Activated CD8-positive, alpha-beta T cell treated with anti-CD3 and anti-CD28 coated beads for 36 hours (primary cell): ENCODE measurements around the gene FAM25A. TPM values are rescaled to one million over a fixed set of nuclear protein-coding genes. Genes with fewer than 3 reads are reported as not detected.

Experiments
- ATAC-seq: fragments of 200-7000 bp; cut with Tn5 transposase; one replicate; pipeline ENCODE4 v1.10.0; 2021; ENCODE audit warnings: mild to moderate bottlenecking, moderate library complexity
- CTCF ChIA-PET: fragments of 350-600 bp; sonication (Branson Sonifier 250); formaldehyde crosslinking; loops from one replicate; lab custom pipeline; 2021; ENCODE audit warnings: antibody characterized with exemption; lab: Charles Lee
- POLR2A ChIA-PET: fragments of 350-600 bp; sonication (Branson Sonifier 250); formaldehyde crosslinking; loops from one replicate; lab custom pipeline; 2021; ENCODE audit warnings: antibody characterized with exemption; lab: Charles Lee
- DNase-seq: peaks from one replicate; pipeline ENCODE4 v3.0.0-alpha.2; 2020
- H3K27ac Mint-ChIP-seq: one replicate; pipeline ENCODE4 v1.8.0; 2021; ENCODE audit warnings: mild to moderate bottlenecking, mixed read lengths
- H3K27me3 Mint-ChIP-seq: one replicate; pipeline ENCODE4 v1.8.0; 2021; ENCODE audit warnings: mixed read lengths
- H3K36me3 Mint-ChIP-seq: one replicate; pipeline ENCODE4 v1.8.0; 2021; ENCODE audit warnings: low read depth, mixed read lengths
- H3K4me1 Mint-ChIP-seq: one replicate; pipeline ENCODE4 v1.8.0; 2021; ENCODE audit warnings: low read depth, mixed read lengths
- H3K4me3 Mint-ChIP-seq: one replicate; pipeline ENCODE4 v1.8.0; 2021; ENCODE audit warnings: mild to moderate bottlenecking, moderate library complexity, mixed read lengths
- H3K9me3 Mint-ChIP-seq: one replicate; pipeline ENCODE4 v1.8.0; 2021; ENCODE audit warnings: mixed read lengths
- intact Hi-C: fragments of 100-400 bp; cut with micrococcal nuclease; formaldehyde crosslinking; loops from one replicate; pipeline ENCODE4 v1.10.0; 2022
- total RNA-seq, 2 experiments: library from RNA; stranded (reverse); gene quantifications; one replicate each; pipeline ENCODE4 v1.2.3, GENCODE V29; 2021
- TF ChIP-seq, protein P1 (sequence below): fragments of 200-600 bp; IDR thresholded peaks from one replicate; pipeline ENCODE4 v1.8.0; 2022; ENCODE audit warnings: antibody characterized with exemption, mild to moderate bottlenecking

Gene FAM25A
- total RNA-seq, 2 experiments from 2014 or later, result not detected

DNA sequence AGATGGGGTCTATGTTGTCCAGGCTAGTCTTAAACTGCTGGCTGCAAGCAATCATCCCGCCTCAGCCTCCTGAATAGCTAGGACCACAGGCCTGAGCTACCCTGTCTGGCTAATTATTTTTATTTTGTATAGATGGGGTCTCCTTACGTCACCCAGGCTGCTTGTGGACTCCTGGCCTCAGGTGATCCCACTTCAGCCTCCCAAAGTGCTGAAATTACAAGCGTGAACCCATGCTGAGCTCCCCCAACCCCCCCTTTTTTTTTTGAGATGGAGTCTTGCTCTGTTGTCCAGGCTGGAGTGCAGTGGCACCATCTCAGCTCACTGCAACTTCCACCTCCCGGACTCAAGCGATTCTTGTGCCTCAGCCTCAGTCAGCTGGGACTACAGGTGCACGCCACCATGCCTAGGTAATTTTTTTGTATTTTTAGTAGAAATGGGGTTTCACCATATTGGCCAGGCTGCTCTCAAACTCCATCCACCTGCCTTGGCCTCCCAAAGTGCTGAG lies 25.4 kb downstream of the FAM25A start:
- H3K27me3 Mint-ChIP-seq, result no peaks in the 10 kb centered on the region
- POLR2A ChIA-PET, result interaction anchor here (0.9 kb wide), 1 partner anchor 9 kb away, joined by 3 read pairs; no protein-coding TSS in a partner anchor

DNA sequence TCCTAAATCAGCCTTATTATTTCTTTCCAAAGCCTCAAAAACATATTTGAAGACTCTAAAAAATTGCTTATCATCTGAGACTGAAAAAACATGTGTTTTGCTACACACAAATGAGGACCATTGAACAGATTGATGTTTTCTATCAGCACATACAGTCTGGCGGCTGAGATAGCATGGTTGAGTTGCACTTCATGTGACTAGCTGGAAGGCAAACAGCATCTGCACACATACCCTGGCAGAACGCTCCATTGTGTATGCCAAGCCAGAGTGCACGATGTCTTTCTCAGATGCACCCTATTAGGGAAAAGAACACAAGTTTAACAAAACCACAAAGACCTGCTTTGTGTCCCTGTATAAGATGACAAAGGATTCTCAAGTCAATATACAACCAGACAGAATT lies 33.0 kb downstream of the FAM25A start:
- H3K9me3 Mint-ChIP-seq, result no peaks in the 10 kb centered on the region
- DNase-seq, result no peak
- no peak for ATAC-seq
- no peaks in the 10 kb centered on the region for H3K27me3 Mint-ChIP-seq
- intact Hi-C loops, result no loop called here
- ChIA-PET POLR2A (no interaction called here), CTCF (interaction anchor here (0.8 to 1.5 kb wide), 3 partner anchors 13 to 92 kb away, joined by 3 to 5 read pairs (median 3); no protein-coding TSS in a partner anchor)
- H3K4me3 Mint-ChIP-seq, result no peak overlapping the region
- peaks cover 34% of the 10 kb centered on the region for H3K36me3 Mint-ChIP-seq
- TF ChIP-seq, protein P1, sequence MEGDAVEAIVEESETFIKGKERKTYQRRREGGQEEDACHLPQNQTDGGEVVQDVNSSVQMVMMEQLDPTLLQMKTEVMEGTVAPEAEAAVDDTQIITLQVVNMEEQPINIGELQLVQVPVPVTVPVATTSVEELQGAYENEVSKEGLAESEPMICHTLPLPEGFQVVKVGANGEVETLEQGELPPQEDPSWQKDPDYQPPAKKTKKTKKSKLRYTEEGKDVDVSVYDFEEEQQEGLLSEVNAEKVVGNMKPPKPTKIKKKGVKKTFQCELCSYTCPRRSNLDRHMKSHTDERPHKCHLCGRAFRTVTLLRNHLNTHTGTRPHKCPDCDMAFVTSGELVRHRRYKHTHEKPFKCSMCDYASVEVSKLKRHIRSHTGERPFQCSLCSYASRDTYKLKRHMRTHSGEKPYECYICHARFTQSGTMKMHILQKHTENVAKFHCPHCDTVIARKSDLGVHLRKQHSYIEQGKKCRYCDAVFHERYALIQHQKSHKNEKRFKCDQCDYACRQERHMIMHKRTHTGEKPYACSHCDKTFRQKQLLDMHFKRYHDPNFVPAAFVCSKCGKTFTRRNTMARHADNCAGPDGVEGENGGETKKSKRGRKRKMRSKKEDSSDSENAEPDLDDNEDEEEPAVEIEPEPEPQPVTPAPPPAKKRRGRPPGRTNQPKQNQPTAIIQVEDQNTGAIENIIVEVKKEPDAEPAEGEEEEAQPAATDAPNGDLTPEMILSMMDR, result no peak
- no peak overlapping the region for H3K27ac Mint-ChIP-seq
- H3K4me1 Mint-ChIP-seq, result no peaks in the 10 kb centered on the region

More for the DNA sequence above, 25.4 kb downstream of the FAM25A start:
- intact Hi-C loops, result no loop called here
- DNase-seq (no peak), ATAC-seq (no peak)
- CTCF ChIA-PET, result no interaction called here
- Mint-ChIP-seq H3K4me1 (no peaks in the 10 kb centered on the region), H3K4me3 (no peak overlapping the region), H3K27ac (no peak overlapping the region), H3K9me3 (no peaks in the 10 kb centered on the region), H3K36me3 (peaks cover 36% of the 10 kb centered on the region)
- TF ChIP-seq, protein P1, result no peak

DNA sequence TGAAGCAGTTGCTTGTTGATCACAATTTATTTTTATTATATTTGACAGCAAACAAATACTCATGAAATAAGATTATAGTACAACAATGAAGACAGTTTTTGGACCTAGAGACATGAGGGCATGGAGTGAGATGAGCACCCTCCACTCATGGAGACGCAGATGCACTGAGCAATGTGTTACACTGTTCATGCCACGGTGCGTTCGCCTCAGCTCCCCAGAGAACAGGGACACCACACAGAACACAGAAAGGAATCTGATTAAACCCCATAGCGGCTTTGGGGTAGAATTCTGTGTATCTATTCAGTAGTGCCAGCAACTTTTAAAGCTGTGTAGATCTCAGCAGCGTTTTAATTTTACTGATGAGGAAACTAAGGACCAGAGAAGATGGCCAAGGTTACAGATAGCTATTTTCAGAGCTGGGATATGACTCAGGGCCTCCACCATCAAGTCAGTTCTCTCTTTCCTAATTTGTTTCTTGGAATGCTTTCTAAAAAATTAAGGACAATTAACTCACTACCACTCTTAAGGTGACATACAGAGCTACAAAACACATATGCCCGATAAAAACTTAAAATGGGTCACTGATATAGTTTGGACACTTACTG lies 33.6 kb downstream of the FAM25A start:
- H3K36me3 Mint-ChIP-seq, result peaks cover 34% of the 10 kb centered on the region
- no peaks in the 10 kb centered on the region for H3K9me3 Mint-ChIP-seq
- DNase-seq (no peak), ATAC-seq (no peak)
- H3K4me1 Mint-ChIP-seq, result no peaks in the 10 kb centered on the region
- TF ChIP-seq, protein P1, result no peak
- no peak overlapping the region for H3K4me3 Mint-ChIP-seq
- ChIA-PET POLR2A (no interaction called here), CTCF (interaction anchor here (0.8 to 1.5 kb wide), 3 partner anchors 12 to 93 kb away, joined by 3 to 5 read pairs (median 3); no protein-coding TSS in a partner anchor)
- no peak overlapping the region for H3K27ac Mint-ChIP-seq
- intact Hi-C loops, result no loop called here
- no peaks in the 10 kb centered on the region for H3K27me3 Mint-ChIP-seq

DNA sequence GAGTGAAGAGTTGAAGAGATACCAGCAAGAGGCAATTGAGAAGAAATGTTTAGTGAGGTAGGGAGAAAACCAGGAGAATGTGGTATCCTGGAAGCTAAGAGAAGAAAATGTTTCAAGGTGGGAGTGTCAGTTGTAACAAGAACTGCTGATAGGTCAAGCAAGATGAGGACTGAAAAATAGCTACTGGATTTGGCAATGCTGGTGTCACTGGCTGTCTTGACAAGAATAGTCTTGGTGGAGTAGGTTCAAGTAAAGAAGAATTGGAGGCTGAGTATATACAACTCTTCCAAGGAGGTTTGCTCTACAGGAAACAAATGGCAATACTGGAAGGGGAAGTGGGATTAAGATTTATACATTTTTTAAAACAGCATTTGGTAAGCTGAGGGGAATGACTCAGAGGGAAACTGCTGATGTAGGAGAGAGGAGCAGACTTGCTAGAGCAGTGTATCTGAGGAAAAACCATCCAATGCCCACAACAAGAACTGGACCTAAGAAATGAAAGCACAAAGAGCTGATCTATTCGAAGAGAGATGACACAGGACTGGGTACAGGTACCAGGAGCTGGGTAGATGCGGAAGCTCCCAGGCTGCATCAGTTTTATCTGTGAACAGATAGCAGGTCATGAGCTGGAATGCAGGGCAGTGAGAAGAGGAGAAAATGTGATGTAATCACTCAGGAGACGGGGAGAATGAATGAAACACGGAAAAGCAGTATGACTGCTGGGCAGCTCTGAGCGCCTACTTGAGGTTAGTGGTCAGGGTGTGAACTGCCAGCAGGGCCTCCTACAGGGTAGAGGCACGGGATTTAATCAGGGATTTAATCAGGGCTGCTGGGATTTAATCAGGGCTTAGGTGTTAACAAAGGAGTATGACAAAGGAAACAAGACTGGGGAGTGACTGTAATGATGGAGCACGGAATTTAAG lies 34.5 kb downstream of the FAM25A start:
- TF ChIP-seq, protein P1, result no peak
- Mint-ChIP-seq H3K36me3 (peaks cover 35% of the 10 kb centered on the region), H3K4me3 (no peak overlapping the region), H3K27me3 (no peaks in the 10 kb centered on the region), H3K27ac (no peak overlapping the region), H3K9me3 (no peaks in the 10 kb centered on the region), H3K4me1 (no peaks in the 10 kb centered on the region)
- DNase-seq, result no peak
- ChIA-PET CTCF (interaction anchor here (1.3 to 1.5 kb wide), 2 partner anchors 11 to 39 kb away, joined by 3 to 5 read pairs; no protein-coding TSS in a partner anchor), POLR2A (interaction anchor here (0.7 to 1.5 kb wide), 2 partner anchors 10 to 29 kb away, joined by 3 to 4 read pairs; no protein-coding TSS in a partner anchor)
- ATAC-seq, result peak; percentile 42
- intact Hi-C loops, result no loop called here
